Astrocyte (in vitro differentiated cells and primary cell): Measurements from ENCODE around the gene DDN. TPM values are rescaled to one million over a fixed set of nuclear protein-coding genes. Genes with fewer than 3 reads are reported as not detected.

ENCODE experiments used
- DNase-seq: peaks from one replicate; pipeline ENCODE4 v3.0.0-alpha.2; 2010; ENCODE audit warnings: low read depth
- FAIRE-seq: peaks from 2 replicates; lab custom pipeline; 2011; peaks lifted over from hg19 to GRCh38; lab: Jason Lieb, UNC
- H2AFZ ChIP-seq: 2 replicates; pipeline ENCODE4 v1.6.0; 2012; ENCODE audit warnings: low read depth, low read length, inconsistent platforms
- H3K27ac ChIP-seq: 2 replicates; pipeline ENCODE4 v1.5.1; 2011; ENCODE audit warnings: low read depth, low read length, inconsistent platforms
- H3K27me3 ChIP-seq: 2 replicates; pipeline ENCODE4 v1.6.0; 2011; ENCODE audit warnings: low read length, inconsistent platforms; ENCODE audit not compliant: insufficient read depth
- H3K36me3 ChIP-seq: 2 replicates; pipeline ENCODE4 v1.5.1; 2011; ENCODE audit warnings: low read length, inconsistent platforms; ENCODE audit not compliant: insufficient read depth
- H3K4me1 ChIP-seq: 2 replicates; pipeline ENCODE4 v1.5.1; 2011; ENCODE audit warnings: low read length, inconsistent platforms; ENCODE audit not compliant: insufficient read depth
- H3K4me2 ChIP-seq: 2 replicates; pipeline ENCODE4 v1.6.0; 2012; ENCODE audit warnings: low read length, inconsistent platforms
- H3K4me3 ChIP-seq: 2 replicates; pipeline ENCODE4 v1.5.1; 2011; ENCODE audit warnings: low read depth, mild to moderate bottlenecking, low read length, inconsistent platforms; ENCODE audit not compliant: insufficient read depth
- H3K79me2 ChIP-seq: 2 replicates; pipeline ENCODE4 v1.6.0; 2012; ENCODE audit warnings: mild to moderate bottlenecking, low read length, inconsistent platforms; ENCODE audit not compliant: insufficient read depth
- H3K9ac ChIP-seq: 2 replicates; pipeline ENCODE4 v1.6.0; 2012; ENCODE audit warnings: mild to moderate bottlenecking, low read length, inconsistent platforms
- H3K9me3 ChIP-seq: 2 replicates; pipeline ENCODE4 v1.5.1; 2012; ENCODE audit warnings: low read depth, mild to moderate bottlenecking, low read length, inconsistent platforms; ENCODE audit not compliant: insufficient read depth
- H4K20me1 ChIP-seq: 2 replicates; pipeline ENCODE4 v1.6.0; 2012; ENCODE audit warnings: low read length, inconsistent platforms; ENCODE audit not compliant: insufficient read depth
- H3K27ac Mint-ChIP-seq: one replicate; pipeline ENCODE4 v1.8.0; 2021; ENCODE audit warnings: mild to moderate bottlenecking, mixed read lengths; ENCODE audit not compliant: unreplicated experiment
- H3K27me3 Mint-ChIP-seq: one replicate; pipeline ENCODE4 v1.8.0; 2021; ENCODE audit warnings: low read depth, mixed read lengths; ENCODE audit not compliant: unreplicated experiment
- H3K36me3 Mint-ChIP-seq: one replicate; pipeline ENCODE4 v1.8.0; 2021; ENCODE audit warnings: low read depth, mixed read lengths; ENCODE audit not compliant: unreplicated experiment
- H3K4me1 Mint-ChIP-seq: one replicate; pipeline ENCODE4 v1.8.0; 2021; ENCODE audit warnings: low read depth, mixed read lengths; ENCODE audit not compliant: unreplicated experiment
- H3K4me3 Mint-ChIP-seq: one replicate; pipeline ENCODE4 v1.8.0; 2021; ENCODE audit warnings: mild to moderate bottlenecking, moderate library complexity, mixed read lengths; ENCODE audit not compliant: unreplicated experiment
- H3K9me3 Mint-ChIP-seq: one replicate; pipeline ENCODE4 v1.8.0; 2021; ENCODE audit warnings: mild to moderate bottlenecking, mixed read lengths; ENCODE audit not compliant: unreplicated experiment
- EZH2 ChIP-seq: IDR thresholded peaks from 2 replicates; pipeline ENCODE4 v1.6.1; 2012; ENCODE audit warnings: mild to moderate bottlenecking, low read length, inconsistent platforms; ENCODE audit not compliant: insufficient read depth
- total RNA-seq: library from RNA; stranded (reverse); gene quantifications from 2 replicates; pipeline ENCODE4 v1.2.1, GENCODE V29; 2021
- TF ChIP-seq, protein P1 (sequence below): IDR thresholded peaks from 2 replicates; pipeline ENCODE4 v1.5.1; 2011; ENCODE audit warnings: low read depth, mild to moderate bottlenecking, inconsistent platforms, low read length, moderate library complexity; ENCODE audit not compliant: insufficient read depth

The DDN gene
- total RNA-seq, 1 donor from 2014 or later = 0.50 TPM

- peaks cover 39% of the 10 kb centered on the region for H3K4me1 ChIP-seq
- peaks cover 15% of the 10 kb centered on the region for H3K27me3 ChIP-seq
- Mint-ChIP-seq H3K27me3 (peaks cover 26% of the 10 kb centered on the region), H3K9me3 (peaks cover 1% of the 10 kb centered on the region), H3K4me3 (no peak overlapping the region), H3K4me1 (peaks cover 8% of the 10 kb centered on the region), H3K27ac (no peak overlapping the region), H3K36me3 (peaks cover 22% of the 10 kb centered on the region)
- no peaks in the 10 kb centered on the region for H3K79me2 ChIP-seq
- no peak overlapping the region for H3K4me3 ChIP-seq
- peak overlapping the region; percentile 91 for H3K4me2 ChIP-seq
- FAIRE-seq = no peak
- peaks cover 32% of the 10 kb centered on the region for H4K20me1 ChIP-seq
- TF ChIP-seq, protein P1, sequence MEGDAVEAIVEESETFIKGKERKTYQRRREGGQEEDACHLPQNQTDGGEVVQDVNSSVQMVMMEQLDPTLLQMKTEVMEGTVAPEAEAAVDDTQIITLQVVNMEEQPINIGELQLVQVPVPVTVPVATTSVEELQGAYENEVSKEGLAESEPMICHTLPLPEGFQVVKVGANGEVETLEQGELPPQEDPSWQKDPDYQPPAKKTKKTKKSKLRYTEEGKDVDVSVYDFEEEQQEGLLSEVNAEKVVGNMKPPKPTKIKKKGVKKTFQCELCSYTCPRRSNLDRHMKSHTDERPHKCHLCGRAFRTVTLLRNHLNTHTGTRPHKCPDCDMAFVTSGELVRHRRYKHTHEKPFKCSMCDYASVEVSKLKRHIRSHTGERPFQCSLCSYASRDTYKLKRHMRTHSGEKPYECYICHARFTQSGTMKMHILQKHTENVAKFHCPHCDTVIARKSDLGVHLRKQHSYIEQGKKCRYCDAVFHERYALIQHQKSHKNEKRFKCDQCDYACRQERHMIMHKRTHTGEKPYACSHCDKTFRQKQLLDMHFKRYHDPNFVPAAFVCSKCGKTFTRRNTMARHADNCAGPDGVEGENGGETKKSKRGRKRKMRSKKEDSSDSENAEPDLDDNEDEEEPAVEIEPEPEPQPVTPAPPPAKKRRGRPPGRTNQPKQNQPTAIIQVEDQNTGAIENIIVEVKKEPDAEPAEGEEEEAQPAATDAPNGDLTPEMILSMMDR = no peak
- no peak for TF ChIP-seq EZH2
- no peak overlapping the region for H2AFZ ChIP-seq
- H3K27ac ChIP-seq = no peak overlapping the region
- no peak for DNase-seq
- H3K9ac ChIP-seq = peak overlapping the region; percentile 40
- H3K9me3 ChIP-seq = no peaks in the 10 kb centered on the region
- peaks cover 31% of the 10 kb centered on the region for H3K36me3 ChIP-seq
Measured at GRCh38 chr12:49000346-49000745, 1.2 kb upstream of the DDN start.

DNA sequence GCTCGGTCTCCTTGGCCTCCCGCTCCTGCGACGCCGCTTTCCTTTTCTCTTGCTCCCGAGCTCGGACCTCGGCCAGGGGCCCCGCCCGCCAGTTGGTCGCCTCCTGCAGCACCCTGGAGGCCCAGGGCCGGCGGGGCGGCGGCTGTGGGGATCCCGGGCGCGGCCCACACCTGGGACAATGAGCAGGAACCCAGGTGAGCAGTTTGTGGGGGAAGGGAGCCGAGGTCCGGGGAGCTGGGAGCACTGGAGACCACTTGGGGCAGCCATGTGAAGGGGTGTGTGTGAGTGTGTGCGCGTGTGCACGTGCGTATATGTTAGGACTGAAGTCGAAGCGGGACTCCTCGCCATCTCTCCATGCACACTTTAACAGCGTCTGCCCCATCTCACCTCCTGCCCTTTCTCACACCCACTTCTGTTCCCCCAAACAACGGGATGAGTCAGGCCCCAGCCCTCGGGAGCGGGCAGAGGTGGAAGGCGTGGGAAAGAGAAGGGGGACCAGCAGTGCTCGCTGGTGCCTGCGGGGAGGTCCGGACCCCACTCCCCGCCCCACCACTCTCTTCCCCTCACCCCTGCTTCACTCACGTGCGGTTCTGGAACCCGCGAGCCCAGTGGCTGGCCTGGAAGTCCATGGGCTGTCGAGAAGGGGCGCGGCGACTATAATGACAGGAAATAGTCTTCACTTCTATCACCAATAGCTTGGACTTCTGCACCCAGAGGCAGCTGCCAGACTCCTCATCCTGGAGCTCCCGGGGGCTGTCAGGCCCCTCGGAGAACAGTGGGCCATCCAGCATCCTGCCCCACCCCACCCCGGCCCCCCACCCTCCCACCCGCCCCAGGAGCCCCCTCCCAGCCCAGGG lies 450 bp downstream of the DDN start:
- TF ChIP-seq EZH2 = no peak
- TF ChIP-seq, protein P1 = no peak
- Mint-ChIP-seq H3K27ac (peak overlapping the region; percentile 53), H3K27me3 (peaks cover 38% of the 10 kb centered on the region), H3K4me3 (peak overlapping the region; percentile 20), H3K36me3 (peaks cover 14% of the 10 kb centered on the region), H3K4me1 (peaks cover 8% of the 10 kb centered on the region), H3K9me3 (peaks cover 1% of the 10 kb centered on the region)
- Histone ChIP-seq H3K9ac (peak overlapping the region; percentile 9), H3K36me3 (peaks cover 18% of the 10 kb centered on the region), H4K20me1 (peaks cover 24% of the 10 kb centered on the region), H3K4me3 (peak overlapping the region; percentile 33), H2AFZ (peak overlapping the region; percentile 23), H3K9me3 (no peaks in the 10 kb centered on the region), H3K27ac (no peak overlapping the region), H3K79me2 (no peaks in the 10 kb centered on the region), H3K4me2 (peak overlapping the region; percentile 82), H3K27me3 (peaks cover 24% of the 10 kb centered on the region), H3K4me1 (peaks cover 44% of the 10 kb centered on the region)
- no peak for FAIRE-seq
- no peak for DNase-seq
